ENCODE results near the gene C2CD5. TPM values are rescaled to one million over a fixed set of nuclear protein-coding genes. Genes with fewer than 3 reads are reported as not detected.

C2CD5 gene
- total RNA-seq, 2 donors from 2014 or later, result 26.6 to 37.6 TPM

- H3K27me3 ChIP-seq (replicated peaks; ENCODE audit: insufficient read depth), result no peaks in the 10 kb centered on the region
- 5% methylated on average over 19 of the region's 28 CpGs for WGBS
- no peaks in the 10 kb centered on the region for H3K4me1 ChIP-seq (replicated peaks)
- peak overlapping the region; percentile 73 to 76 for H3K4me3 ChIP-seq
- H3K9me3 ChIP-seq, result no peaks in the 10 kb centered on the region
- TF ChIP-seq, protein P1, sequence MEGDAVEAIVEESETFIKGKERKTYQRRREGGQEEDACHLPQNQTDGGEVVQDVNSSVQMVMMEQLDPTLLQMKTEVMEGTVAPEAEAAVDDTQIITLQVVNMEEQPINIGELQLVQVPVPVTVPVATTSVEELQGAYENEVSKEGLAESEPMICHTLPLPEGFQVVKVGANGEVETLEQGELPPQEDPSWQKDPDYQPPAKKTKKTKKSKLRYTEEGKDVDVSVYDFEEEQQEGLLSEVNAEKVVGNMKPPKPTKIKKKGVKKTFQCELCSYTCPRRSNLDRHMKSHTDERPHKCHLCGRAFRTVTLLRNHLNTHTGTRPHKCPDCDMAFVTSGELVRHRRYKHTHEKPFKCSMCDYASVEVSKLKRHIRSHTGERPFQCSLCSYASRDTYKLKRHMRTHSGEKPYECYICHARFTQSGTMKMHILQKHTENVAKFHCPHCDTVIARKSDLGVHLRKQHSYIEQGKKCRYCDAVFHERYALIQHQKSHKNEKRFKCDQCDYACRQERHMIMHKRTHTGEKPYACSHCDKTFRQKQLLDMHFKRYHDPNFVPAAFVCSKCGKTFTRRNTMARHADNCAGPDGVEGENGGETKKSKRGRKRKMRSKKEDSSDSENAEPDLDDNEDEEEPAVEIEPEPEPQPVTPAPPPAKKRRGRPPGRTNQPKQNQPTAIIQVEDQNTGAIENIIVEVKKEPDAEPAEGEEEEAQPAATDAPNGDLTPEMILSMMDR (IDR thresholded peaks at IDR 0.05), result no peak
- TF ChIP-seq POLR2AphosphoS5 (IDR thresholded peaks at IDR 0.05), result no peak
- TF ChIP-seq POLR2A (IDR thresholded peaks at IDR 0.05), result no peak
- peak; percentile 32 for DNase-seq (ENCODE audit: low spot score)
- intact Hi-C loops (cut with DNase I), result loop anchor here (2.0 kb wide), 1 partner anchor 81 kb away; the partner anchor contains the start of gene ETNK1
- no peaks in the 10 kb centered on the region for H3K36me3 ChIP-seq
- peak overlapping the region; percentile 95 to 96 for H3K27ac ChIP-seq
These were observed 900 bp downstream of the C2CD5 start for GRCh38 chr12:22543246-22544037.

GRCh38 chr12:22541496-22542155, 2.7 kb downstream of the C2CD5 start:
- Histone ChIP-seq H3K27me3 (replicated peaks; ENCODE audit: insufficient read depth) (no peaks in the 10 kb centered on the region), H3K4me1 (replicated peaks) (no peaks in the 10 kb centered on the region), H3K4me3 (no peak overlapping the region), H3K9me3 (no peaks in the 10 kb centered on the region), H3K36me3 (no peaks in the 10 kb centered on the region), H3K27ac (no peak overlapping the region)
- 76% methylated on average over 5 of the region's 5 CpGs for WGBS
- DNase-seq (ENCODE audit: low spot score), result no peak
- intact Hi-C loops (cut with DNase I), result no loop called here
- TF ChIP-seq POLR2A (IDR thresholded peaks at IDR 0.05) (no peak), POLR2AphosphoS5 (IDR thresholded peaks at IDR 0.05) (no peak)
- TF ChIP-seq, protein P1 (IDR thresholded peaks at IDR 0.05), result no peak

- Histone ChIP-seq H3K4me1 (replicated peaks) (no peaks in the 10 kb centered on the region), H3K36me3 (no peaks in the 10 kb centered on the region), H3K4me3 (no peak overlapping the region), H3K27ac (no peak overlapping the region), H3K9me3 (no peaks in the 10 kb centered on the region), H3K27me3 (replicated peaks; ENCODE audit: insufficient read depth) (no peaks in the 10 kb centered on the region)
- TF ChIP-seq POLR2AphosphoS5 (IDR thresholded peaks at IDR 0.05) (no peak), POLR2A (IDR thresholded peaks at IDR 0.05) (no peak)
- TF ChIP-seq, protein P1 (IDR thresholded peaks at IDR 0.05), result no peak
- intact Hi-C loops (cut with DNase I), result no loop called here
- DNase-seq (ENCODE audit: low spot score), result no peak
These were observed 5.3 kb downstream of the C2CD5 start for GRCh38 chr12:22539055-22539454.

DNA sequence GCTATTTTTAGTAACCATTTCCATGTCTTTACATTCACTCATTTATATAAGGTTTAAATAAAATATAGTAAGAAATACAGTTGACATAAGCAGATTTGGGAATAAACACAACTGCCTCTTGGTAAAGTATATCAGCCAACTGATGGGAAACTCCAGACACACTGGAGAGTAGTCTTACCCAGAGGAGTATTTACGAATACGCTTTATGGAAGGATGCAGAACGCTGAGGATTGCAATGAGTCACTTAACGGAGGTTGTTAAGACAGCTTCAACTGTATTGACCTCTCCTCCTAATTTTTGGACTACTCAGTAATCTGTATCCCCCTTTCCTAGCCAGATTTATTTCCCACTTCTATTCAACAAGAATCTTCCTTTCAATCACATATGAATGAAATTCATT, 6.0 kb downstream of the C2CD5 start:
- Histone ChIP-seq H3K9me3 (no peaks in the 10 kb centered on the region), H3K4me1 (replicated peaks) (no peaks in the 10 kb centered on the region), H3K4me3 (no peak overlapping the region), H3K36me3 (no peaks in the 10 kb centered on the region), H3K27ac (no peak overlapping the region), H3K27me3 (replicated peaks; ENCODE audit: insufficient read depth) (no peaks in the 10 kb centered on the region)
- DNase-seq (ENCODE audit: low spot score), result no peak
- TF ChIP-seq POLR2A (IDR thresholded peaks at IDR 0.05) (no peak), POLR2AphosphoS5 (IDR thresholded peaks at IDR 0.05) (no peak)
- TF ChIP-seq, protein P1 (IDR thresholded peaks at IDR 0.05), result no peak
- intact Hi-C loops (cut with DNase I), result no loop called here
- WGBS, result 90% methylated on average over 4 of the region's 4 CpGs

Measured in prostate gland (tissue), 2 donors.